ENCODE results near the gene ERH. TPM values are rescaled to one million over a fixed set of nuclear protein-coding genes. Genes with fewer than 3 reads are reported as not detected.

Gene ERH
- total and polyA plus RNA-seq, 10 of the 15 experiments (the other 5 are each of a cell fraction or from before 2014, with no cell fraction given), result 255 to 852 (median 382) TPM

- Histone ChIP-seq H2AFZ (ENCODE audit: control insufficient read depth, low read depth, low read length) (no peak overlapping the region), H3K4me1 (ENCODE audit: control insufficient read depth, insufficient read depth, low read length) (no peaks in the 10 kb centered on the region), H3K9ac (ENCODE audit: control insufficient read depth, insufficient read depth, low read length) (no peak overlapping the region), H3K9me3 (replicated peaks; ENCODE audit: control insufficient read depth, insufficient read depth, low read length) (no peaks in the 10 kb centered on the region), H4K20me1 (ENCODE audit: control insufficient read depth, insufficient read depth) (no peaks in the 10 kb centered on the region), H3K27me3 (replicated peaks in 1 of 2; ENCODE audit: control insufficient read depth in 2 of 2, insufficient read depth in 2 of 2, low read length in 1 of 2) (no peaks in the 10 kb centered on the region), H3K27ac (ENCODE audit: control insufficient read depth, insufficient read depth) (no peak overlapping the region), H3K36me3 (ENCODE audit: control insufficient read depth in 2 of 2, insufficient read depth in 2 of 2, low read length in 1 of 2) (no peaks in the 10 kb centered on the region), H3K4me2 (ENCODE audit: control insufficient read depth, insufficient read depth) (no peak overlapping the region), H3K79me2 (ENCODE audit: control insufficient read depth, insufficient read depth, low read length) (no peaks in the 10 kb centered on the region), H3K4me3 (no peak overlapping the region)
- WGBS (ENCODE audit: insufficient coverage, insufficient replicate concordance, low lambda C conversion rate, missing lambda C conversion rate), result 86% methylated on average over 8 of the region's 8 CpGs
- in situ Hi-C loops (cut with MboI), result no loop called here
- intact Hi-C loops (cut with micrococcal nuclease; ENCODE audit: unreplicated experiment), result no loop called here
- POLR2A ChIA-PET, result interaction anchor here (2.2 kb wide), 1 partner anchor 8 kb away, joined by 6 read pairs; no protein-coding TSS in a partner anchor
- CTCF ChIA-PET, result interaction anchor here (1.2 to 1.6 kb wide), 2 partner anchors 20 to 49 kb away, joined by 3 to 4 read pairs; no protein-coding TSS in a partner anchor
- ATAC-seq, result no peak
- BruUV-seq (replicated peaks), result no TSS peak
- no peak for DNase-seq (ENCODE audit: low read depth, low spot score)
- RAD21 ChIA-PET (ENCODE audit: unreplicated experiment), result interaction anchor here (1.2 kb wide), 1 partner anchor 15 kb away, joined by 4 read pairs; no protein-coding TSS in a partner anchor
- TF ChIP-seq TCF7 (IDR thresholded peaks at IDR 0.05; ENCODE audit: borderline replicate concordance), result no peak
- no peak for TF ChIP-seq ZNF384 (IDR thresholded peaks at IDR 0.05; ENCODE audit: borderline replicate concordance, low read depth, low read length)
- TF ChIP-seq TCF12 (IDR thresholded peaks at IDR 0.05; ENCODE audit: low read depth, low read length), result no peak
- TF ChIP-seq TBL1XR1 (IDR thresholded peaks at IDR 0.05; ENCODE audit: low read depth, low read length), result no peak
- no peak for TF ChIP-seq YBX1 (IDR thresholded peaks at IDR 0.05)
- no peak for TF ChIP-seq BCL3 (IDR thresholded peaks at IDR 0.05; ENCODE audit: borderline replicate concordance, insufficient read depth, low read depth, low read length, poor library complexity, severe bottlenecking)
- TF ChIP-seq PAX5 (IDR thresholded peaks at IDR 0.05; ENCODE audit: borderline replicate concordance, low read depth, low read length), result no peak
- no peak for TF ChIP-seq SMAD5 (IDR thresholded peaks at IDR 0.05; ENCODE audit: low read depth)
- no peak for TF ChIP-seq SREBF1 (IDR thresholded peaks at IDR 0.05; ENCODE audit: low read length)
- no peak for TF ChIP-seq RCOR1 (conservative IDR thresholded peaks at IDR 0.05; ENCODE audit: low read depth, low read length)
- no peak for TF ChIP-seq BHLHE40 (IDR thresholded peaks at IDR 0.05; ENCODE audit: borderline replicate concordance in 1 of 2, low read depth in 2 of 2, low read length in 1 of 2)
- TF ChIP-seq HDGF (IDR thresholded peaks at IDR 0.05), result no peak
- no peak for TF ChIP-seq HCFC1 (IDR thresholded peaks at IDR 0.05; ENCODE audit: low read length)
- TF ChIP-seq DPF2 (IDR thresholded peaks at IDR 0.05), result no peak
- TF ChIP-seq SUPT20H (IDR thresholded peaks at IDR 0.05; ENCODE audit: borderline replicate concordance, control insufficient read depth, low read depth, low read length), result no peak
- no peak for TF ChIP-seq TCF3 (IDR thresholded peaks at IDR 0.05; ENCODE audit: borderline replicate concordance, insufficient read depth, low read depth, low read length)
- SMC1A ChIA-PET (ENCODE audit: uncharacterized antibody, unreplicated experiment), result interaction anchor here (1.0 to 3.2 kb wide), 4 partner anchors 8 to 27 kb away, joined by 3 to 10 read pairs (median 6); no protein-coding TSS in a partner anchor
- FAIRE-seq, result no peak
These were observed 55.1 kb downstream of the ERH start for GRCh38 chr14:69342928-69343525.
